ENCODE measurements around the gene RBM28. TPM values are rescaled to one million over a fixed set of nuclear protein-coding genes. Genes with fewer than 3 reads are reported as not detected.

RBM28 gene
- total RNA-seq (ENCODE audit: insufficient read depth, low replicate concordance) = 6.7 TPM

GRCh38 chr7:128343554-128344430, at the start of gene RBM28:
Gene RBM28 (minus strand): TSS chr7:128343908. CDS start chr7:128343793, 115 bp downstream.
- peak; percentile 96 for DNase-seq (ENCODE audit: low spot score)

DNA sequence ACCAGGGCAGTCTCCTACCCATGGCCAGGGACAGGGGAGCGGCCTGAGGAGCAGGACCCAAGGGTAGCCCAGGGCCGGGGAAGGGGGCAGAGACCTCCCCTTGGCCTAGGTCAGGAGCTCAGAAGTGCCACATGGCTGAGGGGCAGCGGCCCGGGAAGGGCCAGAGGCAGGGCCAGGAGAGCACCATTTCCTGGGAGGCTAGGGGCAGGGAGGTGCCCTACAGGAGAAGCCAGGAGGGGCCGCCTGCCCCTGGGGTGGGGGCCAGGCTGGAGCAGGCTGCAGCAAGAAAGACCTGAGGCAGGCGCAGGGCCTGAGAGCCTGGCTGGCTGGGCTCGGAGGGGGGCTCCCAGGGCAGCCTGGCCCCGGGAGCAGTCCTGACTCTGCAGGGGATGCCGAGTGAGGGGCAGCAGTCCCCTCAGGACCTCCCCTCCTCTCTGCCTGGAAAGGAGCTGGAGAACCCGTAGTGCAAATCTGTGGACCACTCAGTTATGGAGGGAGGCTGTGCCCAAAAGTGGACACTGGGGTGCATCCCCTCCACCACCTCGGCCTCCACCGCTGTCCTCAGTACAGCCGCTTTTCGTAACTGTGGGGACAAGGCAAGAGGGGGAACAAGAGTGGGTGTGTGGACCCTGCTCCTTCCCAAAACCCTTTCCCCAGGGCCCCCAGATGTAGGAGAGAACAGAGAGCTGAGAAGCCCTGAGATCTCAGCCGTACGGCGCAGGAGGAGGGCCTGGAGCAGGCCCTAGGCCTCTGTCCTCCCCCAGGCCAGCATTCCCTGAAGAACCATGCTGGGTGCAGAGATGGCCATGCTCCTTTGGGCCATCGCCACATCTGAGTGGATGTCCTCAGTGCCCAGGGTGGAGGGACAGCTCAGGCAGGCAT, 49.0 kb upstream of the RBM28 start:
- DNase-seq (ENCODE audit: low spot score) = no peak

- DNase-seq (ENCODE audit: low spot score) = no peak
These were observed 48.1 kb upstream of the RBM28 start for GRCh38 chr7:128391805-128392204.

DNA sequence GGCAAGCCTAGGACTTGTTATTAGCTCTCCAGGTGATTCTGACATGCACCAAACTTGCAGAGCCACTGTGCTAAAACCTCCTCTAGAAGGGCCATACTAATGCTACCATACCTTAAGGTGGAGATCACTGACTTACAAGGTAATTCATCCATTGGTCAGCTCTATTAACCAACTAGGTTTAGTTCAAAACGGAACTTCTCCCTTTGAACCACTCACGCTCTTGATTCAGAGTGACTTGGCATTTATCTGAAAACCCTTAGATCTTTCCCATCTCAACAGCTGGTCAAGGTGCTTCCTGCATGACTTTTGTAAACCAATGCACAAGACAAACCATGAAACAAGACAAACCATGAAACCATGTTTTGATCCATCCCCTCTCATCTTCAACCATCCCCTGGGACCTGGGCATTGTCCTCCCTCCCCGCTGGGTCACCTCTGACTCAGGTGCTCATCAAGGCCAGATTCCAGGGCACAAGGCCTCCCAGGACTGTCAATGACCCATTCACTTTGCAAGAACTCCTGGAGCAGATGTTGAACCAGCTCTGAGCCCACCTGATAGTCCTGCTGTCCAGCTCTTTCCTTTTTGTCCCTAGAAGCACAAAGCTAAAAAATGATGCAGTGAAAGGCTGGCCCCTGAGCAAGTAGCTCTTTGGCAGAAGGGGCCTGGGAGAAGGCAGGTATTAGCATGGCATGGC, 47.3 kb upstream of the RBM28 start:
- no peak for DNase-seq (ENCODE audit: low spot score)

- DNase-seq (ENCODE audit: low spot score) = no peak
These were observed 46.1 kb upstream of the RBM28 start for GRCh38 chr7:128389618-128390329.

DNA sequence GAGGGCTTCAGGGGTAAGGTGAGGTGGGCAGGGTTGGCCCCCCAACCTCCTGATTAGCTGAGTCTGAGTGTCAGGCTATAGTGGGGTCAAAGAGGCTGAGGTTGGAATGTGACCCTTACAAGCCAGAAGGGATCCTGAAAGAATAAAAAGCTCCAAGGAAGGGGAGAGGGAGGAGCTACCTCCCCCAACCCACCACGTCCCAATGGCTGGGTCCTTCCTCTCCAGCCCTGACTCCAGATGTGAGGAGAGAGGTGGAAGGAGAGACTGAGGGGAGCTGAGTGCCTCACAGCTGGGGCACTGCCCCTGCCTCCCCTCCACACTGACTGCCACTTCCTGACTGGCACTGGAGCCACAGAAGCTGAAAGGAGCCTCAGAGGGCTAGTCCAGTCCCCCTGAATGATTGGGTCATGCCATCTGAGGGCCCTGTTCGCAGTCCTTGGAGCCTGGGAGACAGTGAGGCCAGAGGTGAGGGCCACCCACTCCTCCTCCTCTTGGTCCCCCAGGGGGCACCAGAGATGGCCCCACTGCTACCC, 45.4 kb upstream of the RBM28 start:
- no peak for DNase-seq (ENCODE audit: low spot score)

GRCh38 chr7:128388145-128388485, 44.4 kb upstream of the RBM28 start:
- DNase-seq (ENCODE audit: low spot score) = no peak

DNA sequence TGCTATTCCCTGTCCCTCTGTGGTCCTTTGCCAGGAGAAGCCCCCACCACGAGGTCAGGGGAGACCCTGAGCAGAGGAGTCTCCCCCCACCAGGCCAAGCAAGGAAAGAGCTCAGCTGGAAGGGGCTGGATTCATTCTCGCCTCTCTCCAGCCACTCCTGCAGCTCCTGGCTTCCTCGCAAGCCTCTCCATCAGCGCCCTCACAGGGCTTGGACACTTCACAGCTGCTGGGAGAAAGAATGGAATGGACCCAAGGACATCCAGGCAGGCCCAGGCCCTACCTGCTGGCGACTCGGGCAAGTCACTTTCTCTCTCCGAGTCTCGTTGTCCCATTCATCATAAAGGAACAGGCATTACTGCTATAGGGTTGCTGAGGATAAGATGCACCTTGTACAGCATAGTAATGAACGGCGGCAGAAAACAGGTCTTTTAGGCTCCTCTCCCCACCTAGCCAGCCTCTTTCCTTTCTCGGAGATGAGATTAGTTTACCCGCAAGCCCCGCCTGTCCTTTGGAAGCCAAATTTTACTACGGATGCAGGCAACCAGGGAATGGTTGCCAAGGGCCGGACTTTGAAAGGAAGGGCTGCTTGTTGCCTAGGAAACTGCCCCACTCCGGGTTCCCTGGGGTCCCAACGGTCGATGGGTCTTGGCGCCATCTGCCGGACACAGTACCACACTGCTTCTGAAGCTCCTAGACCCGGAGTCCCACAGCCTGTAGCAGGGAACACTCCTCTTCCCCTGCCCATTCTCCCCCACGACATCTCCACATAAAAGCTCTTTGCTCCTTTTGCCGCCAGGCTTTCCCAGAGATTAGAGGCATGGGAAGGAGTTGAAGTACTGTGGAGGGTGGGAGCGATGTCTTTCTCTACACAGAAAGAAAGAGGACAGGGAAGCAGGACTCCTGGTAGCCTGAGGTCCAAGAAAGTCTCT, 43.8 kb upstream of the RBM28 start:
- peak; percentile 82 for DNase-seq (ENCODE audit: low spot score)

- no peak for DNase-seq (ENCODE audit: low spot score)
These were observed 42.5 kb upstream of the RBM28 start for GRCh38 chr7:128385988-128386925.

GRCh38 chr7:128384726-128385125, 41.0 kb upstream of the RBM28 start:
- no peak for DNase-seq (ENCODE audit: low spot score)

GRCh38 chr7:128383776-128384175, 40.1 kb upstream of the RBM28 start:
- no peak for DNase-seq (ENCODE audit: low spot score)

GRCh38 chr7:128381161-128381821, 37.6 kb upstream of the RBM28 start:
- DNase-seq (ENCODE audit: low spot score) = no peak

DNA sequence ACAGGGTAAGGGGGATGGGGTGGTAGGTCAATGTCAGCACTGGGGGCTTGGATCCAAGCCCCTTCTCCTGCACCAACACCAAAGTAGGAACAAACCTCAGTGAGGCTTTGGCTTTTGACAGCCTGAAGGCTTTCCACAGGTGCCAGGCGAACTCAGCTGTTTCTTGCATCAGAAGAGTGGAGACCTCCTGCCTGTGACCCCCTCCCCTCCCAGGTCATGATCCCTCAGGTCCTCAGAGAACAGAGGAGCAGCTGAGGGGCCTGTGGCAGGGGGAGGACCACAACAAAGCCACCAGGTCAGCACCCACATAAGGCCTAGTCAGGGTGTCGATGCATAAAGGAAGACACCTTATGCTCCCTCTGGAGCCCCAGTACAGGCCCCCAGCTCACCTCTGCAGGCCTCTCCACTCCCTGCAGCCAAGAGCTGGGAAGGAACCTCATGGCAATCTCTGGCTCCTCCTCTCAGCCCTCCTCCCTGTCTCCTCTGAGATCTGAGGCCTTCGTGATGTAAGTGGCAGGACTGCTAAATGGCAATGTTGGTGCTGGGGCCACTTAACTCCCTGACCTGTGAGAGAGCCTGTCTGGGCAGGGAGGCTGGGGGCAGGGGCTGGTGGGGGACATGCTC, 36.9 kb upstream of the RBM28 start:
- DNase-seq (ENCODE audit: low spot score) = peak; percentile 42

GRCh38 chr7:128379900-128380479, 36.3 kb upstream of the RBM28 start:
- DNase-seq (ENCODE audit: low spot score) = no peak

DNA sequence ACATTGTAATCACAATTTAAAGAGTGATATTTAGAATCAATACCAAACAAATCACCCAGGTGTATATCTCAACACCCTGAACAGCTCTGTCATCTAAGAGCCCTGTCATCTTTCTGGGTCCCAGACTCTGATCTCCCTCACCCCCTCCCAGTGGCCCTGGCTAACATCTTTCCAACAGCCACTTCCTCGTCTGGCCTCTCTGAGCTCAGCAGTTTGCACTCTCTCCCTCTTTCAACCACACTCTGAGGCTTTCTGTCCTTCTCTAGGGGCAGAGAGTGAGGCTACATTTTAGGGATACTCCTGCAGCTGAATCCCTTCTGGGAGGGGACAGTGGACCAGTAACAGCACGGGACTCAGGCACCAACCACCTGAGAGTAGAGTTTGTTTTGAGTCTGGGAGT, 34.9 kb upstream of the RBM28 start:
- no peak for DNase-seq (ENCODE audit: low spot score)

DNA sequence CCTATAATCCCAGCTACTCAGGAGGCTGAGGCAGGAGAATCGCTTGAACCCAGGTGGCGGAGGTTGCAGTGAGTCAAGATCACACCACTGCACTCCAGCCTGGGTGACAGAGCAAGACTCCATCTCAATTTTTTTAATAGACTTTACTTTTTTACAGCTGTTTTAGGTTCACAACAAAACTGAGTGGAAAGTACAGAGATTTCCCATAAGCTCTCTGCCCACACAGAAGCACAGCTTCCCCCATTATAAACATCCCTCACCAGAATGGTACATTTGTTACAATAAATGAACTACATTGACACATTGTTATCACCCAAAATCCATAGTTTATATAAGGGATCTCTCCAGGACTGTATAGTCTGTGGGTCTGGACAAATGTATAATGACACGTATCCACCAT, 32.4 kb upstream of the RBM28 start:
- no peak for DNase-seq (ENCODE audit: low spot score)

- no peak for DNase-seq (ENCODE audit: low spot score)
These were observed 30.3 kb upstream of the RBM28 start for GRCh38 chr7:128374041-128374440.

Data from umbilical cord (tissue), 2 donors.